ENCODE results near the gene SNIP1.
"Not testable (repeated sequence)": the region's sequence is repeated elsewhere in the genome, so short reads cannot be mapped to it uniquely, and the experiment has no call there.

SNIP1 gene

GRCh38 chr1:37558411-37558810 is 4.3 kb upstream of the SNIP1 start:
- no peak for DNase-seq

- DNase-seq = no peak
These were observed 3.3 kb upstream of the SNIP1 start for GRCh38 chr1:37557402-37557801.

DNA sequence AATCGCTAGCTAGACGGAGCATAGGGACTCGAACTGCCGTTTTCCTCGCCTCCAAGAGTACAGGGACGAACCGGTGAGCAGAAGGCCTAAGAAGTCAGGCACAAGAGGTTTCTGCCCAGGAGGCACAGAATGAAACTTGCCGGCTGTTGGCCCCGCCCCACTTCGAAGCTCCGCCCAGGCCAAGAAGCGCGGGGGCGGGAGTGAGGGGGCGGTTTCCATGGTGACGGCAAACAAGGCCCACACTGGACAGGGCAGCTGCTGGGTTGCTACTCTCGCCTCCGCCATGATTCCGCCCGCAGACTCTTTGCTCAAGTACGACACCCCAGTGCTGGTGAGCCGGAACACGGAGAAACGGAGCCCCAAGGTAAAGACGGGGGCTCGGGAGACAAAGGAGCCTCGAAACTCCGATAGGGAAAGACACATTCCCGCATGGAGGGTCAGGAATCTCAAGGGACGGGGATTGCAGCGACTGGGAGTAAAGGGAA is 2.7 kb upstream of the SNIP1 start, which contains the start of gene DNALI1:
TSS of gene DNALI1 (plus strand) at position 229 of the 485 bp plus-strand sequence. CDS start at position 284, 55 bp downstream.
- DNase-seq = peak in 1 of 2 donors; percentile 40

DNA sequence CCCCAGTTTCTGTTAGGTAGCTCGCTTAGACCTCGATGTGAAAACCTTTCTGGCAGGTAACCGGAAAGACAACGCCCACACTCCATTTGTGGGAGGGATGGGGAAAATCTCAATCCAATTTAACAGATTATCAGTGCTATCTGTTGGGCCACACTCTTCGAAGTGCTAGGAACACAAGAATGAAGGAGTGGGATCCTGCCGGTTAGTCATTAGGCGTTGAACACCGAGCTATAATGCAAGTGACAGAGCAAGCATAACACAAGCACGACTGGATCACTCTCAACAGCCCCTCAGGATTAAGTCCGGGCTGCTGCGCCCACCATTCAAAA is 531 bp downstream of the SNIP1 start:
- DNase-seq = no peak

DNA sequence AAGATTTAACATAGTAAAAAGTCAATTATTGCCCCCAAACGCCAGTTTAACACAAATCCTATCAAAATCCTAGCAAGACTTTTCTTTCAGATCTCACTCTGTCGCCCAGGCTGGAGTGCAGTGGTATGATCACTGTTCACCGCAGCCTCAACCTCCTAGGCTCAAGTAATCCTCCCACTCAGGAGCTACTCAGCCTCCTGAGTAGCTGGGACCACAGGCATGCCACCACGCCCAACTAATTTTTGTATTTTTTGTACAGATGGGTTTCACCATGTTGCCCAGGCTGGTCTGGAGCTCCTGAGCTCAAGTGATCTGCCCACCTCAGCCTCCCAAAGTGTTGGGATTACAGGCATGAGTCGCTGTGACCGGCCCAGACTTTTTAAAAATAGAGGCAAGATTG is 4.8 kb downstream of the SNIP1 start:
- DNase-seq = no peak

DNA sequence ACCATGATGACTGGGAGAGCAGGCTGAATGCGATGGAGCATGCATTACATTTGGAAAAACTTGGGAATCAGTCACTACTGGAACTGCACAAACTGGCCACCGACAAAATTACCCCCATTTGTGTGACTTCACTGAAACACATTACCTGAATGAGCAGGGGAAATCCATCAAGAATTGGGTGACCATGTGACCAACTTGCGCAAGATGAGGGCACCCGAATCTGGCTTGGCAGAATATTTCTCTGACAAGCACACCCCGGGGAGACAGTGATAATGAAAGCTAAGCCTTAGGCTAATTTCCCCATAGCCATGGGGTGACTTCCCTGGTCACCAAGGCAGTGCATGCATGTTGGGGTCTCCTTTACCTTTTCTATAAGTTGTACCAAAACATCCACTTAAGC is 9.1 kb downstream of the SNIP1 start:
- no peak for DNase-seq

- no peak for DNase-seq
These were observed 9.6 kb downstream of the SNIP1 start for GRCh38 chr1:37544530-37544929.

DNA sequence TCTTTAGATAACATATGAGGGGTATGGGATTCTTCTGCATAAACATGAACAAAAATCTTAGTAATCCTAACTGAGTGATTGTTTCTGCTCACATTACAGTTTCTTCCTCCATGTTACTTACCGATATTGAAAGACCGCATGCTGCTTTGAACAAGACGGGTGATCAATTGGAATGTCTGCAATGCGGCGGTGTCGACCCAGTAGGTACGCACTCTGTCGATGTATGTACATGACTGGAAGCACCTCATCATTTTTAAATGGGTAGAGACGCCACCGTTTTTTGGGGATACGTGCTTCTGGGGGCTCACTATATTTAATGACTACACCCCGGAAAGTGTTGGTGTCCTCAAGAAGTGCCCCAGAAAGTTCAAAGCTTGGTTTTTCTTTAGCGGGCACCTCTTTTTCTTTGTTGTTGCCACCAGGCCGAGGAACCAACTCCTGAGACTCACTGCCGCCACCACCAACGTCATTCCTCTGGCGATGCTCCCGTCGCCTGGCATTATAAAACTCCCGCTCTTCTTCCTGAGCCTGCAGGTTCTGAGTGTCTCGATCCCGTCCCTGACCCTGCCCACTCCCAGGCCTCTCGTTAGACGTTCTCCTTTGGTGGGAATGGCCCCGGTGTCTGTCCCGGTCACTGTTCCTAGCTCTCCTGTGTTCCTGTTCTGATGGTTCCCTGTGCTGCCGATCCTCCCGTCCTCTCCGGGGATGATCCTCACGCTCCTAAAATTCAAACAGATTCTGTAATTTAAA is 13.9 kb downstream of the SNIP1 start:
- DNase-seq = no peak

- not testable (repeated sequence) for DNase-seq
These were observed 14.9 kb downstream of the SNIP1 start for GRCh38 chr1:37539154-37539553.

GRCh38 chr1:37537378-37537777 is 16.7 kb downstream of the SNIP1 start:
- DNase-seq = no peak

DNA sequence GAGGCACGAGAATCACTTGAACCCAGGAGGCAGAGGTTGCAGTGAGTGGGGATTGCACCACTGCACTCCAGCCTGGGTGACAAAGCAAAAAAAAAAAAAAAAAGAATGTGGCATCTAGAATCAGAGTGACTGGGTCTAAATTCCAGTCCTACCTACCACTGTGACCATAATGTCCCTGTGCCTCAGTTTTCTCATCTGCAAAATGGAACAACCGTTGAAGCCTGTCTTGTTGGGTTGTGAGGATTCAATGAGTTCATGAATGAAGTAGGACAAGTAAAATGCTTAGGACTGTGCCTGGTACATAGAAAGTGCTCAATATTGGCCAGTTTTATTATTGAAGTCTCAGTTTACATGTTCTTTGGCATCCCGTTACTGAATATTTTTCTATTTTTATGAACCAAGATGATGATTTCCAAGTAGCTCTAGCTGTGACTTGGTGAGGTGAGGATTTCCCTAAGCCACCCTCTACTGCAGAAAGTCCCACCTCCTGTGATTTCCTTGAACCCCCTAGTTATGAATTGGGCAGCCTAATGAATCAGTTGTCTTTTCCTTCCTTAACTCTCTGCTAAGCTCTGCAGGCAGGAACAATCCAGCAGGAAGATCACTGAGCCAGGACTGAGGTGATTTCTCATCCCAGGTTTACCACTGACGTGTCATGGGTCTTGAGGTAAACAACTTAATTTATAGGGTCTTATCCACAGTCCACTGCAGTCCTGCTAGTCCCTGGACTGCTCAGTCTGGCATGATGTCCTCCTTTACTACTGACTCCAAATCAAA is 20.6 kb downstream of the SNIP1 start:
- DNase-seq = no peak

DNA sequence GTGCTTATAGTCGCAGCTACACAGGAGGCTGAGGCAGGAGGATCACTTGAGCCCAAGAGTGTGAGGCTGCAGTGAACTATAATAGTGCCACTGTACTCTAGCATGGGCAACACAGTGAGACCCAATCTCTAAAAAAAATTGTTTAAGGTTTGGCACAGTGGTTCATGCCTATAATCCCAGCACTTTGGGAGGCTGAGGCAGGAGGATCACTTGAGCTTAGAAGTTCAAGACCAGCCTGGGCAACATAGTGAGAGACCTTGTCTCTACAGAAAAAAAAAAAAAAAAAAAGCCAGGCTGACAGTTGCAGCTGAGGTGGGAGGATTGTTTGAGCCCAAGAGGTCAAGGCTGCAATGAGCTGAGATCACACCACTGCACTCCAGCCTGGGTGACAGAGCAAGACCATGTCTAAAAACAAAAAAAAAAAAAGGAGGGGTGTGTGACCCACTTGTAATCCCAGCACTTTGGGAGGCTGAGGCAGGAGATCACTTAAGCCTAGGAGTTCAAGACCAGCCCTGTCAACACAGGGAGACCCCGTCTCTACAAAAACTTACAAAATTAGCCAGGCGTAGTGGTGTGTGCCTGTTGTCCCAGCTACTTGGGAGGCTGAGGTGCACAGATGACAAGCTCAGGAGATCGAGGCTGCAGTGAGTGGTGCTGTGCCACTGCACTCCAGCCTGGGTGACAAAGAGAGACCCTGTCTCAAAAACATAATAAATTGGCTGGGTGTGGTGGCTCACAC is 21.5 kb downstream of the SNIP1 start:
- not testable (repeated sequence) for DNase-seq

GRCh38 chr1:37529888-37530287 is 24.2 kb downstream of the SNIP1 start:
- DNase-seq = not testable (repeated sequence)

GRCh38 chr1:37519613-37520012 is 34.5 kb downstream of the SNIP1 start:
- no peak for DNase-seq

GRCh38 chr1:37518929-37519328 is 35.2 kb downstream of the SNIP1 start:
- peak; percentile 17 to 23 for DNase-seq

- not testable (repeated sequence) for DNase-seq
These were observed 35.9 kb downstream of the SNIP1 start for GRCh38 chr1:37518241-37518640.

DNA sequence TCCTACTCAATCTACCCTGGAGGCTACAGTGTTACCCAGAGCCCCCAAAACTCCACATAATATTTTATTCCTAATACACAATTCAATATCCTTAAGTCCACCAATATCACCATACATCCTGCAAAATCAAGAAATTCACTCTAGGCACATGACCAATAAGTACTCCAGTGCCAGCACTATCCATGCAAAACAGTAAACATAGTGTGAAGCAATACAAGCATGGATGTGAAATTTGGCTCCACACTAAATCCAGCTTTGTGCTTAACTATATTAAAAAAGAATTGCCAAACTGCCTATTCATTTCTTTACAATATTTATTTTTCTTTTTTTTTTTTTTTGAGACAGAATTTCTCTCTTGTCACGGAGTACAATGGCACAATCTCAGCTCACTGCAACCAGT is 36.5 kb downstream of the SNIP1 start:
- DNase-seq = no peak

- no peak for DNase-seq
These were observed 38.7 kb downstream of the SNIP1 start for GRCh38 chr1:37515185-37516034.

- DNase-seq = peak; percentile 84 to 85
These were observed 39.5 kb downstream of the SNIP1 start, which contains the start of gene MEAF6 for GRCh38 chr1:37514350-37515184. Gene MEAF6, minus strand, starts transcription at chr1:37514766. Its CDS starts 20 bp downstream, at chr1:37514746.

DNA sequence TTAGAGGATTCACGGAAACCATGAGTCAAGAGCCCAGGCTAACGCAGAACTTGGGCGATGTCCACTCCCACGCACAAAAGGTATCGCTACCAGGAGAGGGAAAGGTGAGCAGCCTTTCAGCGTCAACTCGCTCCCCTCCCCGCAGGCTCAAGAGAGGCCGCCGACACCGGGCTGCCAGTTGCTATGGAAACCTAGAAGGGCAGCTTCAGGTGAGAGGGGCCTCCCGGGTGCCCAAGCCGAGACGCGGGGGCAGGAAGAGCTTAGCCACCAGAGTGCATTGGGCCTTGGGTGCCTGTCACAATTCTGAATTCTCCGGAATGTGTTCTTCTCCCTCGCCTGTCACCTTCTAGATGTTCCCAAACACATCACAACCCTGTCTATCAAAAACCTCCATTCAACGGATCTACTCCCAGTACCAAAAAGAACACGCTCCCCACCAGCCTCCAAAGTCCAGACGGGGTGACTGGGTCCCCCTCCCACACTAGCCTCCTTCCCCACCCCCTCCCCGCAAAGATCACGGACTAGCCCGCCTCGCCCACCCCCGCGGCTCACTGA is 40.2 kb downstream of the SNIP1 start:
- DNase-seq = peak; percentile 69 to 70

- no peak for DNase-seq
These were observed 44.9 kb downstream of the SNIP1 start for GRCh38 chr1:37509181-37509580.
